Skeletal muscle satellite cell (primary cell): ENCODE data around the gene FAM171A2.

ENCODE experiments used
- H3K27me3 ChIP-seq: 2 replicates; pipeline ENCODE4 v1.7.0; 2013; ENCODE audit warnings: low read length; ENCODE audit not compliant: control insufficient read depth, insufficient read depth
- H3K36me3 ChIP-seq: 2 replicates; pipeline ENCODE4 v1.7.0; 2013; ENCODE audit warnings: mild to moderate bottlenecking, control low read depth, low read length; ENCODE audit not compliant: insufficient read depth
- H3K4me1 ChIP-seq: 2 replicates; pipeline ENCODE4 v1.7.0; 2013; ENCODE audit warnings: low read length; ENCODE audit not compliant: control insufficient read depth, insufficient read depth
- H3K4me2 ChIP-seq: 2 replicates; pipeline ENCODE4 v1.7.0; 2013; ENCODE audit warnings: mild to moderate bottlenecking, low read length
- H3K4me3 ChIP-seq: 2 replicates; pipeline ENCODE4 v1.7.0; 2013; ENCODE audit warnings: low read length
- H3K9ac ChIP-seq: 2 replicates; pipeline ENCODE4 v1.7.0; 2013; ENCODE audit warnings: mild to moderate bottlenecking, low read depth, low read length, moderate library complexity
- H3K9me3 ChIP-seq: replicated peaks from 2 replicates; pipeline ENCODE4 v1.7.0; 2013; ENCODE audit warnings: mild to moderate bottlenecking, control low read depth, low read length

The FAM171A2 gene

GRCh38 chr17:44312396-44313104 lies 51.1 kb downstream of the FAM171A2 start:
- H3K9ac ChIP-seq = no peak overlapping the region
- H3K36me3 ChIP-seq = no peaks in the 10 kb centered on the region
- H3K4me3 ChIP-seq = no peak overlapping the region
- no peak overlapping the region for H3K4me2 ChIP-seq
- H3K27me3 ChIP-seq = peaks cover 53% of the 10 kb centered on the region
- peaks cover 3% of the 10 kb centered on the region for H3K9me3 ChIP-seq
- peaks cover 7% of the 10 kb centered on the region for H3K4me1 ChIP-seq

DNA sequence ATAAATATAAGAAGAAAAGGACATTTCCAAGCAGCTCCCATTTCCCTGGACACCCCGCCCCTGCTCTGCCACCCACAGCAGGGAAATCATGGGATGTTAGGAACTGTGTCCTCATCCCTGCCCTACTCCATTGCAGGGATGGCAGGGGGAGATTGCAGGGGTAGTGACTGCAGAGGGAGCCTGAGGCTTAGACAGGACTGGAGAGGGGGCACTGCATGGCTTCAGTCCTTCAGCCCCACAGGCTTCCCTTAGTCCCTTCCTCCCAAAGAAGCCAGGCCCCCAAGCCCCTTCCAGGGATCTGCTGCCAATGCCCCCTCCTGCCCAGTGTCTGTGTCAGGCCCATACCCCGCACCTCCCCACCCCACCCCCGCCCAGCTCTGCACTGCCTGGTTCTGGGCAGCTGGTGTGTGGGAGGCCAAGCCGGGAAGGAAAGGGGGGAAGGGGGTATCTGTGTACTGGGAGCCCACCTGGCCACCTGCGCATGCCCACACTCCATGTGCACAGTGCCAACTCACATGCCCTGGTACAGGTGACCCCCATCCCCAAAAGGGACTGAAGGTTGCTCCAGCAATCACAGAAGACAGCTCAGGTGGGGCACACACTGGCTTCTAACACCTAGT lies 52.0 kb downstream of the FAM171A2 start:
- Histone ChIP-seq H3K4me3 (no peak overlapping the region), H3K27me3 (peaks cover 53% of the 10 kb centered on the region), H3K9ac (no peak overlapping the region), H3K4me2 (no peak overlapping the region), H3K36me3 (no peaks in the 10 kb centered on the region), H3K4me1 (peaks cover 7% of the 10 kb centered on the region), H3K9me3 (no peaks in the 10 kb centered on the region)

DNA sequence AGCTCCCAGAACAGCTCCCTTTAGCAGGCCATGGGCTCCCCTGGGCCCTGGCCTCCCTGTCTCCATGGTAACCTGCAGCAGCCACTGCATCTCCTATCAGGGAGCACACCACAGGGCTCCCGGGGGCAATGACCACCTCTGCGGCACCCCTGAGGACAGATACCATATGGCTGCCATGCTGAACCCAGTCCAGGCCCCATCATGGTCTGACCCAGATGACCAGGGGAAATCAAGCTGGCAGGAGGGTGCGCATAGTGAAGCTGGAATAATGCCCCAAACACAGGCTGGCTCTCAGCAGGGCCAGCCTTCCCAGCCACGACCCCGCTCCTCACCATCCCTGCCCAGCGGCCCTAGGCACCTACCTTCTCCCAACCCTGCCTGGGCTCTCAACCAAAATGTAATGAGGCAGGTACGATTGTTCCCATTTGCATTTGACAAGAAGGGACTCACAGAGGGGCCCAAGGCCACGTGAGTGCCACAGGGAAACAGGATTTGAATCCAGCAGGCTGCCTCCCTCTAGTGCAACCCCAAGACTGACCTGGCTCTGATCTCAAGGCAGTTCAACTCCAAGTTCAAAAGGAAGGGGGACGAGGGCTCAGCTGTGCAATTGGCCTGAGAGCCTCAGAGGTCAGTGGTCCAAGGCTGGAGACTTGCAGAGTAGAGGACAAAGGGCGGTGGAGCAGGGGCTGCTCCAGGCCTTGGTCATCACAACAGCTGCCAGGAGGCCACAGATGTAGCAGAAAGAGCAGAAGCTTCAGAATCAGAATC lies 52.9 kb downstream of the FAM171A2 start:
- no peak overlapping the region for H3K4me3 ChIP-seq
- H3K4me1 ChIP-seq = peaks cover 7% of the 10 kb centered on the region
- no peak overlapping the region for H3K4me2 ChIP-seq
- H3K9ac ChIP-seq = no peak overlapping the region
- H3K27me3 ChIP-seq = peaks cover 45% of the 10 kb centered on the region
- no peaks in the 10 kb centered on the region for H3K36me3 ChIP-seq
- no peaks in the 10 kb centered on the region for H3K9me3 ChIP-seq

GRCh38 chr17:44310188-44310587 lies 53.5 kb downstream of the FAM171A2 start:
- peaks cover 7% of the 10 kb centered on the region for H3K4me1 ChIP-seq
- H3K36me3 ChIP-seq = no peaks in the 10 kb centered on the region
- H3K4me3 ChIP-seq = no peak overlapping the region
- no peak overlapping the region for H3K9ac ChIP-seq
- H3K27me3 ChIP-seq = peaks cover 47% of the 10 kb centered on the region
- no peak overlapping the region for H3K4me2 ChIP-seq
- H3K9me3 ChIP-seq = no peaks in the 10 kb centered on the region

DNA sequence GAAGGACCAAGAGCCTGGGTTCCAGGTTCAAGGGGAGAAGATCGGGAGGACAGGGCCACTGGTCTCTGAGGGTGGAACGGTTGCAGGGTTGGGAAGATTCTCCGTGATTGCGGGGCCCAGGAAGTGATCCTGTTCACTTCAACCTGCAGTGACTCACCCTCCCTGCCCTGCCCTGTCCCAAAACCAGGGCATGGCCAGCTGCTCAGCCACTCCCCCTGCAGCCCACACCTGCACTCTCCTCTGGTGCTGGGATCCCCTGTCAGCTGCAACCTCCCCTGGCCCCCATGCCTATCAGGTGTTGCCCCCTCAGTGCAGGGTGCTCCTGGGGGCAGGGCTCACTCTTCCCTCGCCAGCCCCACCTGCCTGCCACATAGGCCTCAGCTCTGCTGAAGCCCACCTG lies 54.2 kb downstream of the FAM171A2 start:
- no peaks in the 10 kb centered on the region for H3K9me3 ChIP-seq
- H3K36me3 ChIP-seq = no peaks in the 10 kb centered on the region
- no peak overlapping the region for H3K9ac ChIP-seq
- H3K27me3 ChIP-seq = peaks cover 41% of the 10 kb centered on the region
- no peak overlapping the region for H3K4me3 ChIP-seq
- H3K4me1 ChIP-seq = peaks cover 7% of the 10 kb centered on the region
- H3K4me2 ChIP-seq = no peak overlapping the region

GRCh38 chr17:44308865-44309264 lies 54.8 kb downstream of the FAM171A2 start:
- H3K36me3 ChIP-seq = no peaks in the 10 kb centered on the region
- peaks cover 38% of the 10 kb centered on the region for H3K27me3 ChIP-seq
- no peak overlapping the region for H3K9ac ChIP-seq
- H3K4me1 ChIP-seq = peaks cover 7% of the 10 kb centered on the region
- H3K4me3 ChIP-seq = peak overlapping the region; percentile 19
- H3K4me2 ChIP-seq = peak overlapping the region; percentile 87
- H3K9me3 ChIP-seq = no peaks in the 10 kb centered on the region

DNA sequence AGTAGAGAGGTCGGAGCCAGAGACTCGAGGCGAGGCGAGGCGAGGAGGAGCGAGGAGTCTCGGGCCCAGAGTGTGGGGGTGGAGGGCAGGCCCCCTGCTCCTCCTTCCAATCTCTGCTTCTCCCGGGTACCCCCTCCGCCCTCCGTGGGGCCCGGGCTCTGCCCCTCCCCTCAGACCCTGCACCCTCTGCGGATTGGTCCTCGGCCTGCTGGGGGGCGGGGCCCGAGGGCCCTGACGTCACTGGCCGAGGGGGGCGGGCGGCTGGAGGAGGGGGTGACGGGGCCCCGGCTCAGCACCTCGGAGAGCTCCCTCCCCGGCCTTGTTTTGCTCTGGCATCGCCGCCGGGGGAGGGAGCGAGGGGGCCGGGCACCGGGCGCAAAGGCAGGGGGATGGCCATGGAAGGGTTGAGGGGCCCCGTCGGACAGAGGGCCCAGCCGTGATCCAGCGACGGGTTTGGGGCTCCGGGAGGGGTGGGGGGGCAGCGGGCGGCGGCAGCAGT lies 55.3 kb downstream of the FAM171A2 start, which contains the start of gene RUNDC3A:
Gene RUNDC3A, plus strand, starts transcription at position 282 of the 499 bp plus-strand sequence. CDS start 232 bp downstream, outside the sequence.
- peaks cover 39% of the 10 kb centered on the region for H3K27me3 ChIP-seq
- no peaks in the 10 kb centered on the region for H3K36me3 ChIP-seq
- peak within 1 kb of the TSS; percentile 70 for H3K4me3 ChIP-seq
- no peak within 1 kb of the TSS for H3K9ac ChIP-seq
- H3K4me2 ChIP-seq = peak within 1 kb of the TSS; percentile 87
- H3K4me1 ChIP-seq = peaks cover 7% of the 10 kb centered on the region
- H3K9me3 ChIP-seq = no peaks in the 10 kb centered on the region

DNA sequence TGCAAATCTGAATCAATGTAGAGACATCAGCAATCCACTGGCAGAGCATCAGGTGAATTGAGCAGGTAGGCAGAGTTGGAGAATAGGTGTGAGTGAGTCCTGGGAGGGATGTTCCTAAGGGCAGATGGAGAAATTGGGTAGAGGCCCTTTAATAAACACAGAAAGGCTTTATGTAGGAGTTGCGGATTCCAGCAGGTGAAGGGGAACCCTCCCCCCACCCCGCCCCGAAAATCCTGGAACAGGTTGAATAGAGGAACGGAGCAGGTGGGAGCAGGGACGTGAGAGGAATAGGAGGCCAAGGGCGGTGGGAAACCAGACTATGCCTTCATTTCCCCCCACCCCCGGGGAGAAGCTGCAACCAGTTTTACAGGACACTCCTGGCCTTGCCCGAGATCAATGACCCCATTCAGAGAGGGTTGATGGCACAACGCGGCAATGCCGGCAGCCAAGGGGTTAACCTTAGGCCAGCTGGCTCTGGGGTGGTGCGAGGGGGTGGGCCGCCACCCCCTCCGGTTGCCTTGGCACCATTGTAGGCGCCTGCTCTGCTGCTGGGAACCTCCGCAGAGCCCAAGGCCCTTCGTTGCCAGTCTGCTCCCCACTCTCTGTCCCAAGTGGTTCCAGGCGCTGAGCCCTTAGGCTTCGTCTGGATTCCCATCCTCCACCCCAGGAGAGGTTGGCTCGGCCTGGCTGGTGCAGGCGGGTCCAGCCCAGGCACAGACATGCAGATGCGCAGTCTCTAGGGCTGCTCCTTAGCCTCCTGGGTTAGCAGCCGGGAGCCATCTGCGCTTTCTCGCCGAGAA lies 56.1 kb downstream of the FAM171A2 start:
- H3K9ac ChIP-seq = no peak overlapping the region
- peaks cover 7% of the 10 kb centered on the region for H3K4me1 ChIP-seq
- no peak overlapping the region for H3K4me3 ChIP-seq
- H3K9me3 ChIP-seq = no peaks in the 10 kb centered on the region
- peaks cover 36% of the 10 kb centered on the region for H3K27me3 ChIP-seq
- H3K4me2 ChIP-seq = peak overlapping the region; percentile 87
- H3K36me3 ChIP-seq = no peaks in the 10 kb centered on the region

DNA sequence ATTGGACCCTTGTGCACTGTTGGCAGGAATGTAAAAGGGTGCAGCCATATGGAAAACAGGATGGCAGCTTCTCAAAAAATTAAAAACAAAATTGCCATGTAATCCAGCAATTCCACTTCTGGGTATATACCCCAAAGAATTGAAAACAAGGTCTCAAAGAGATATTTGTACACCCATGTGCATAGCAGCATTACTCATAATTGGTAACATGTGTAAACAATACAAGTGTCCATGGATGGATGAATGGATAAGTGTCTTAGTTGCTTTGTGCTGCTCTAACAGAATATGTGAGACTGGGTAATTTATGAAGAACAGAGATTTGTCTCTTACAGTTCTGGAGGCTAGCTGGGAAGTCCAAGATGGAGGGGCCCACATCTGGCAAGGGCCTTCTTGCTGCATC lies 59.0 kb downstream of the FAM171A2 start:
- Histone ChIP-seq H3K4me1 (peaks cover 7% of the 10 kb centered on the region), H3K4me2 (no peak overlapping the region), H3K9ac (no peak overlapping the region), H3K27me3 (peaks cover 33% of the 10 kb centered on the region), H3K4me3 (no peak overlapping the region), H3K9me3 (no peaks in the 10 kb centered on the region), H3K36me3 (no peaks in the 10 kb centered on the region)
